A673 (cell line): Measurements from ENCODE around the gene NEK7.

Source experiments
- EZH2 ChIP-seq: fragments of 200-600 bp; sonication (generic); IDR thresholded peaks from 2 replicates; pipeline ENCODE4 v1.6.1; 2017; ENCODE audit warnings: borderline replicate concordance, low read depth, mild to moderate bottlenecking, mixed read lengths, antibody characterized with exemption, low read length; ENCODE audit not compliant: poor library complexity, severe bottlenecking
- TF ChIP-seq, protein P1 (sequence below): fragments of 300-800, 200-600 bp; sonication (generic); conservative IDR thresholded peaks from 2 replicates; pipeline ENCODE4 v1.5.1; 2017; ENCODE audit warnings: low read depth, mild to moderate bottlenecking, antibody characterized with exemption, low read length, moderate library complexity, mixed read lengths

DNA sequence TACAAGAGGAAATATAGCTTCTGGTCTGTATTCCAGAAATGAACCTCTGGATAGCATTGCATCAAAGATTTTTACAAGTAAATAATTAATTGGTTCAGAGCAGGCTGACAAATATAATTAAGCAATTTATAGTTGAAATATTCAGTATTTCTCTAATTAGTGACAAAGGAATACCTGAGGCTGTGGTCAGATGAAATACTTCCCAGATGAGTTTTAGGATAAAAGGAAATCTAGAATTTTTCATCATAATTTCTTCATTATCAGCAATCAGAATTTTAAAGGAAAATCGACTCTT is 112.8 kb downstream of the NEK7 start:
- TF ChIP-seq, protein P1, sequence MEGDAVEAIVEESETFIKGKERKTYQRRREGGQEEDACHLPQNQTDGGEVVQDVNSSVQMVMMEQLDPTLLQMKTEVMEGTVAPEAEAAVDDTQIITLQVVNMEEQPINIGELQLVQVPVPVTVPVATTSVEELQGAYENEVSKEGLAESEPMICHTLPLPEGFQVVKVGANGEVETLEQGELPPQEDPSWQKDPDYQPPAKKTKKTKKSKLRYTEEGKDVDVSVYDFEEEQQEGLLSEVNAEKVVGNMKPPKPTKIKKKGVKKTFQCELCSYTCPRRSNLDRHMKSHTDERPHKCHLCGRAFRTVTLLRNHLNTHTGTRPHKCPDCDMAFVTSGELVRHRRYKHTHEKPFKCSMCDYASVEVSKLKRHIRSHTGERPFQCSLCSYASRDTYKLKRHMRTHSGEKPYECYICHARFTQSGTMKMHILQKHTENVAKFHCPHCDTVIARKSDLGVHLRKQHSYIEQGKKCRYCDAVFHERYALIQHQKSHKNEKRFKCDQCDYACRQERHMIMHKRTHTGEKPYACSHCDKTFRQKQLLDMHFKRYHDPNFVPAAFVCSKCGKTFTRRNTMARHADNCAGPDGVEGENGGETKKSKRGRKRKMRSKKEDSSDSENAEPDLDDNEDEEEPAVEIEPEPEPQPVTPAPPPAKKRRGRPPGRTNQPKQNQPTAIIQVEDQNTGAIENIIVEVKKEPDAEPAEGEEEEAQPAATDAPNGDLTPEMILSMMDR, result no peak
- TF ChIP-seq EZH2, result no peak
